G401 (cell line): ENCODE measurements around the gene PCLAF. TPM values are rescaled to one million over a fixed set of nuclear protein-coding genes. Genes with fewer than 3 reads are reported as not detected.
"Not testable (repeated sequence)": the region's sequence is repeated elsewhere in the genome, so short reads cannot be mapped to it uniquely, and the experiment has no call there.

Experiments used
- DNase-seq: peaks from one replicate; pipeline ENCODE4 v3.0.0-alpha.2; 2015; ENCODE audit warnings: low spot score
- in situ Hi-C: cut with HindIII; loops from 2 replicates; pipeline ENCODE4 v1.10.0; 2016; ENCODE audit warnings: low sequenced_read_pairs, mixed read lengths
- total RNA-seq: library from RNA; depleted of rRNA; stranded (reverse); fragments of >200 nt; shearing (Covaris generic); gene quantifications from 2 replicates; pipeline ENCODE4 v1.2.3, GENCODE V29; 2014; rRNA removed

Gene PCLAF
- total RNA-seq: 50.8 and 138 TPM in 2 replicates

- in situ Hi-C loops: no loop called here
- DNase-seq: peak; percentile 94
Measured at GRCh38 chr15:64381000-64381751, at the start of gene PCLAF. PCLAF (minus strand) TSS chr15:64381441; CDS start chr15:64381371, 70 bp downstream.

GRCh38 chr15:64430000-64430735 lies 48.9 kb upstream of the PCLAF start:
- peak; percentile 45 for DNase-seq
- in situ Hi-C loops: loop anchor here (10.0 kb wide), 1 partner anchor 235 kb away; no protein-coding TSS in a partner anchor

- in situ Hi-C loops: no loop called here
- no peak for DNase-seq
Measured at GRCh38 chr15:64429448-64429847, 48.2 kb upstream of the PCLAF start.

GRCh38 chr15:64426845-64427465 lies 45.7 kb upstream of the PCLAF start:
- DNase-seq: peak; percentile 37

GRCh38 chr15:64425221-64425620 lies 44.0 kb upstream of the PCLAF start:
- in situ Hi-C loops: no loop called here
- DNase-seq: no peak

More at GRCh38 chr15:64426845-64427465, 45.7 kb upstream of the PCLAF start:
- in situ Hi-C loops: no loop called here

GRCh38 chr15:64423970-64424369 lies 42.7 kb upstream of the PCLAF start:
- DNase-seq: no peak
- in situ Hi-C loops: no loop called here

GRCh38 chr15:64422697-64423096 lies 41.5 kb upstream of the PCLAF start:
- in situ Hi-C loops: no loop called here

GRCh38 chr15:64412216-64412615 lies 31.0 kb upstream of the PCLAF start:
- in situ Hi-C loops: no loop called here
- no peak for DNase-seq

More at GRCh38 chr15:64422697-64423096, 41.5 kb upstream of the PCLAF start:
- DNase-seq: no peak

GRCh38 chr15:64400583-64400982 lies 19.3 kb upstream of the PCLAF start:
- no peak for DNase-seq
- in situ Hi-C loops: no loop called here

- DNase-seq: no peak
- in situ Hi-C loops: no loop called here
Measured at GRCh38 chr15:64398575-64398974, 17.3 kb upstream of the PCLAF start.

GRCh38 chr15:64396789-64397188 lies 15.5 kb upstream of the PCLAF start:
- in situ Hi-C loops: no loop called here
- no peak for DNase-seq

- in situ Hi-C loops, DNase-seq: not testable (repeated sequence)
Measured at GRCh38 chr15:64392471-64392870, 11.2 kb upstream of the PCLAF start.

- in situ Hi-C loops: no loop called here
- DNase-seq: no peak
Measured at GRCh38 chr15:64389036-64389435, 7.8 kb upstream of the PCLAF start.

- peak; percentile 94 for DNase-seq
- in situ Hi-C loops: no loop called here
Measured at GRCh38 chr15:64387562-64388168, 6.4 kb upstream of the PCLAF start, which contains the start of gene TRIP4. TRIP4 (plus strand) TSS chr15:64387836; CDS start chr15:64387864, 28 bp downstream.

- in situ Hi-C loops: no loop called here
- no peak for DNase-seq
Measured at GRCh38 chr15:64386291-64386690, 5.0 kb upstream of the PCLAF start.

GRCh38 chr15:64383760-64384159 lies 2.5 kb upstream of the PCLAF start:
- DNase-seq: no peak
- in situ Hi-C loops: no loop called here

- in situ Hi-C loops, DNase-seq: not testable (repeated sequence)
Measured at GRCh38 chr15:64380130-64380870, 941 bp downstream of the PCLAF start.

- peak; percentile 57 for DNase-seq
- in situ Hi-C loops: no loop called here
Measured at GRCh38 chr15:64379216-64379960, 1.9 kb downstream of the PCLAF start.
